ENCODE measurements around the gene SMYD3. TPM values are rescaled to one million over a fixed set of nuclear protein-coding genes. Genes with fewer than 3 reads are reported as not detected.

Gene SMYD3
- total and polyA plus RNA-seq, 2 of the 13 experiments (the other 11 are each of a cell fraction or from before 2014, with no cell fraction given), result 27.7 to 35.8 TPM

- Histone ChIP-seq H3K27ac (ENCODE audit: extremely low read length, insufficient read depth, low read length) (no peak overlapping the region), H3K4me3 (replicated peaks in 1 of 3; ENCODE audit: insufficient read depth in 1 of 3, low read depth in 2 of 3, low read length in 3 of 3) (no peak overlapping the region), H3K79me2 (ENCODE audit: insufficient read depth, low read length) (no peaks in the 10 kb centered on the region), H3K27me3 (ENCODE audit: control insufficient read depth in 1 of 2, insufficient read depth in 2 of 2, low read length in 2 of 2) (no peaks in the 10 kb centered on the region), H3K9ac (ENCODE audit: insufficient read depth, low read depth, low read length) (no peak overlapping the region), H2AFZ (ENCODE audit: low read length) (no peak overlapping the region), H3K4me1 (ENCODE audit: insufficient read depth, low read length) (no peaks in the 10 kb centered on the region), H4K20me1 (ENCODE audit: insufficient read depth, low read length) (no peaks in the 10 kb centered on the region), H3K4me2 (ENCODE audit: low read depth, low read length) (no peak overlapping the region), H3K36me3 (replicated peaks in 1 of 2; ENCODE audit: control insufficient read depth in 1 of 2, insufficient read depth in 2 of 2, low read length in 2 of 2) (no peaks in the 10 kb centered on the region), H3K9me3 (ENCODE audit: low read length) (no peaks in the 10 kb centered on the region)
- intact Hi-C loops (cut with micrococcal nuclease; ENCODE audit: unreplicated experiment), result loop anchor here (10.0 kb wide), 1 partner anchor 61 kb away; no protein-coding TSS in a partner anchor
- POLR2A ChIA-PET, result no interaction called here
- ATAC-seq (no peak), DNase-seq (ENCODE audit: low spot score) (no peak), FAIRE-seq (no peak)
- TF ChIP-seq ZFP62 (CRISPR knock-in tag; IDR thresholded peaks at IDR 0.05), result no peak
- TF ChIP-seq U2AF1 (optimal IDR thresholded peaks at IDR 0.05; ENCODE audit: low read depth, low read length), result no peak
- no peak for TF ChIP-seq BRD4 (CRISPR knock-in tag; IDR thresholded peaks at IDR 0.05)
- TF ChIP-seq ZFP36 (IDR thresholded peaks at IDR 0.05; ENCODE audit: borderline replicate concordance, low read depth, low read length, partially characterized antibody), result no peak
- TF ChIP-seq ZNF619 (CRISPR knock-in tag; IDR thresholded peaks at IDR 0.05), result no peak
- TF ChIP-seq MATR3 (CRISPR knock-in tag; IDR thresholded peaks at IDR 0.05), result no peak
- TF ChIP-seq CEBPZ (IDR thresholded peaks at IDR 0.05; ENCODE audit: low read length), result no peak
- BruUV-seq (replicated peaks), result no TSS peak
- in situ Hi-C loops (cut with HindIII; ENCODE audit: extremely low pct_ligation_motif_present, low pct_unique_long_range_greater_than_20kb), result no loop called here
- CTCF ChIA-PET (ENCODE audit: low intra/inter-chr PET ratio, low total read pairs), result no interaction called here
- WGBS (ENCODE audit: low lambda C conversion rate), result 83% methylated on average over 4 of the region's 4 CpGs
These were observed 550.9 kb downstream of the SMYD3 start for GRCh38 chr1:245956225-245956624.
